Neutrophil (primary cell): ENCODE measurements around the gene TAX1BP1.

Source experiments
- H3K27ac ChIP-seq: fragments of 200-600 bp; sonication (generic); 2 replicates; pipeline ENCODE4 v1.5.1; 2016; ENCODE audit warnings: mild to moderate bottlenecking, moderate library complexity
- H3K27me3 ChIP-seq: fragments of 200-600 bp; sonication (generic); 2 replicates; pipeline ENCODE4 v1.6.0; 2016; ENCODE audit warnings: mild to moderate bottlenecking
- H3K36me3 ChIP-seq: fragments of 200-600 bp; sonication (generic); 2 replicates; pipeline ENCODE4 v1.5.1; 2017
- H3K4me1 ChIP-seq, 2 experiments: fragments of 200-600 bp in 1 of 2; sonication (generic) in 1 of 2; 1 replicate in 1 of 2; 2 replicates in 1 of 2; pipeline versions ENCODE4 v1.5.1 to v1.6.1; 2013 to 2016; ENCODE audit warnings: low read depth in 1 of 2, low read length in 1 of 2, mild to moderate bottlenecking in 1 of 2, moderate library complexity in 1 of 2; ENCODE audit not compliant: control insufficient read depth in 1 of 2, insufficient read depth in 1 of 2
- H3K4me3 ChIP-seq, 2 experiments: fragments of 200-600 bp in 1 of 2; sonication (generic) in 1 of 2; 1 replicate in 1 of 2; 2 replicates in 1 of 2; pipeline ENCODE4 v1.5.1; 2013 to 2016; ENCODE audit warnings: low read depth in 1 of 2, low read length in 1 of 2, mild to moderate bottlenecking in 1 of 2, moderate library complexity in 1 of 2
- H3K9me3 ChIP-seq: fragments of 200-600 bp; sonication (generic); 2 replicates; pipeline ENCODE4 v1.5.1; 2016
- TF ChIP-seq, protein P1 (sequence below): fragments of 200-600 bp; sonication (generic); IDR thresholded peaks from 2 replicates; pipeline ENCODE4 v1.5.1; 2016; ENCODE audit warnings: antibody characterized with exemption

Gene TAX1BP1

DNA sequence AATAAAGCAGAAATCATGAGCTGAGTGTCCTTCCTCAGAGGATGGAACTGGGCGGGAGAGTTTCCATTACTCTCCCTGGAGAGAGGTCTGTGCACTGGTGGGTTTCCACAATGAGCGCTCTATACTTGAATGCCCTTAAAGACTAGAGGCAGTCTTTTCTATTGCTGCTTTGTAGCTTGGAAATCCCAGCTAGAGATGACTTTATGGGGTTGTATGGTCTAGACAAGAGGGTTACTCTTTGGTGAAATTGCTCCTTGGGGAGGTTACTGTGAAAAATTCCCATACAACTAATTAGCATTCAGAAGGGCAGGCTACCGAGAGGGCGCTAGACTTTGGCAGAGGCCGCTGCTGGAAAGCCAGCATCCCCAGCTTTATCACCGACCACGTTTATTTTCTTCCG is 136.8 kb downstream of the TAX1BP1 start:
- Histone ChIP-seq H3K4me3 (no peak overlapping the region), H3K4me1 (no peaks in the 10 kb centered on the region), H3K27me3 (no peaks in the 10 kb centered on the region), H3K9me3 (no peaks in the 10 kb centered on the region), H3K36me3 (no peaks in the 10 kb centered on the region), H3K27ac (no peak overlapping the region)
- TF ChIP-seq, protein P1, sequence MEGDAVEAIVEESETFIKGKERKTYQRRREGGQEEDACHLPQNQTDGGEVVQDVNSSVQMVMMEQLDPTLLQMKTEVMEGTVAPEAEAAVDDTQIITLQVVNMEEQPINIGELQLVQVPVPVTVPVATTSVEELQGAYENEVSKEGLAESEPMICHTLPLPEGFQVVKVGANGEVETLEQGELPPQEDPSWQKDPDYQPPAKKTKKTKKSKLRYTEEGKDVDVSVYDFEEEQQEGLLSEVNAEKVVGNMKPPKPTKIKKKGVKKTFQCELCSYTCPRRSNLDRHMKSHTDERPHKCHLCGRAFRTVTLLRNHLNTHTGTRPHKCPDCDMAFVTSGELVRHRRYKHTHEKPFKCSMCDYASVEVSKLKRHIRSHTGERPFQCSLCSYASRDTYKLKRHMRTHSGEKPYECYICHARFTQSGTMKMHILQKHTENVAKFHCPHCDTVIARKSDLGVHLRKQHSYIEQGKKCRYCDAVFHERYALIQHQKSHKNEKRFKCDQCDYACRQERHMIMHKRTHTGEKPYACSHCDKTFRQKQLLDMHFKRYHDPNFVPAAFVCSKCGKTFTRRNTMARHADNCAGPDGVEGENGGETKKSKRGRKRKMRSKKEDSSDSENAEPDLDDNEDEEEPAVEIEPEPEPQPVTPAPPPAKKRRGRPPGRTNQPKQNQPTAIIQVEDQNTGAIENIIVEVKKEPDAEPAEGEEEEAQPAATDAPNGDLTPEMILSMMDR: no peak
